ENCODE data around the gene PIH1D2. TPM values are rescaled to one million over a fixed set of nuclear protein-coding genes. Genes with fewer than 3 reads are reported as not detected.

PIH1D2 gene
- total and polyA plus RNA-seq, 2 of the 8 experiments (the other 6 are each of a cell fraction or from before 2014, with no cell fraction given): 0.53 to 0.73 TPM

GRCh38 chr11:112086422-112087191, 12.8 kb upstream of the PIH1D2 start, which contains the start of the genes SDHD and TIMM8B:
TSS of gene SDHD (plus strand) at chr11:112086873. CDS start at chr11:112086908, 35 bp downstream.
TSS of gene TIMM8B (minus strand) at chr11:112086756. CDS start at chr11:112086723, 33 bp downstream.
- Histone ChIP-seq H3K23ac (ENCODE audit: insufficient read length) (no peak within 1 kb of the TSS), H4K91ac (replicated peaks; ENCODE audit: insufficient read length, low read length) (peak within 1 kb of the TSS; percentile 75), H2BK120ac (replicated peaks; ENCODE audit: low read depth, low read length) (no peak within 1 kb of the TSS), H3K79me1 (ENCODE audit: low read depth, low read length) (peaks cover 10% of the 10 kb centered on the region; the same call in 1 of the 2 replicates), H3K36me3 (ENCODE audit: control insufficient read depth in 2 of 4, insufficient read depth in 4 of 4, low read length in 3 of 4) (peaks cover 10 to 68% (median 47%) of the 10 kb centered on the region in 4 experiments), H2AFZ (ENCODE audit: low read length) (peak within 1 kb of the TSS; percentile 87), H3K23me2 (ENCODE audit: low read depth, low read length) (peaks cover 9% of the 10 kb centered on the region; the same call in 1 of the 2 replicates), H2BK5ac (ENCODE audit: low read depth, low read length) (peak within 1 kb of the TSS; percentile 64), H3K9ac (replicated peaks in 1 of 4; ENCODE audit: extremely low read depth in 1 of 4, low read depth in 3 of 4, low read length in 3 of 4) (peak within 1 kb of the TSS; percentile 80 to 96 (median 94)), H2BK15ac (ENCODE audit: low read length) (no peak within 1 kb of the TSS), H3K4me2 (ENCODE audit: insufficient read depth in 1 of 2, low read depth in 2 of 2, low read length in 2 of 2) (peak within 1 kb of the TSS; percentile 72 to 83), H3K18ac (ENCODE audit: extremely low read depth, low read length) (peak within 1 kb of the TSS; percentile 93), H3K4ac (replicated peaks; ENCODE audit: insufficient read length, low read depth, low read length) (peak within 1 kb of the TSS; percentile 17), H4K20me1 (replicated peaks in 1 of 2; ENCODE audit: control insufficient read depth in 1 of 2, insufficient read depth in 2 of 2, low read length in 2 of 2) (peaks cover 0 to 2% of the 10 kb centered on the region in 2 experiments), H3K4me1 (replicated peaks in 1 of 4; ENCODE audit: control insufficient read depth in 3 of 4, insufficient read depth in 4 of 4, low read length in 3 of 4) (peaks cover 0 to 3% (median 0%) of the 10 kb centered on the region in 4 experiments; a peak in 3 of 7 replicates), H3K9me3 (ENCODE audit: insufficient read depth in 2 of 2, low read depth in 1 of 2, low read length in 1 of 2) (no peaks in the 10 kb centered on the region), H2BK20ac (ENCODE audit: low read length) (no peak within 1 kb of the TSS), H3K27ac (ENCODE audit: low read depth, low read length) (peak within 1 kb of the TSS; percentile 79), H2BK12ac (ENCODE audit: low read depth, low read length) (no peak within 1 kb of the TSS), H3K14ac (ENCODE audit: insufficient read length) (no peak within 1 kb of the TSS), H2AK5ac (ENCODE audit: low read depth, low read length) (no peak within 1 kb of the TSS), H4K5ac (ENCODE audit: insufficient read length, low read depth, low read length) (peak within 1 kb of the TSS; percentile 82), H3K56ac (replicated peaks; ENCODE audit: insufficient read length, low read depth, low read length) (peak within 1 kb of the TSS; percentile 27), H3K4me3 (ENCODE audit: extremely low read depth in 1 of 4, insufficient read depth in 2 of 4, low read depth in 3 of 4, low read length in 4 of 4) (peak within 1 kb of the TSS; percentile 85 to 99 (median 90)), H4K8ac (ENCODE audit: extremely low read depth, insufficient read depth, low read length) (peak within 1 kb of the TSS; percentile 85), H3K27me3 (replicated peaks in 1 of 4; ENCODE audit: control insufficient read depth in 3 of 4, extremely low read depth in 1 of 4, insufficient read depth in 3 of 4, low read length in 3 of 4) (no peaks in the 10 kb centered on the region), H3K79me2 (ENCODE audit: control insufficient read depth in 1 of 2, insufficient read depth in 2 of 2, low read length in 2 of 2) (peaks cover 3 to 45% of the 10 kb centered on the region in 2 experiments)
- peak; percentile 84 to 95 for DNase-seq (ENCODE audit: low read depth in 1 of 2, low spot score in 2 of 2)
- ChIA-PET POLR2A (ENCODE audit: partially characterized antibody) (interaction anchor here (0.7 to 3.8 kb wide), 11 partner anchors 8 to 216 kb away, joined by 3 to 15 read pairs (median 4); partner anchors contain the start of genes ALG9, DLAT, NKAPD1 and PIH1D2), CTCF (ENCODE audit: partially characterized antibody) (interaction anchor here (0.9 to 3.9 kb wide), 3 partner anchors 27 to 194 kb away, joined by 4 to 13 read pairs (median 4); no protein-coding TSS in a partner anchor)
- 2% methylated on average over 45 of the region's 45 CpGs; no CpG with 5 or more reads in 1 of the 2 experiments for WGBS, 2 experiments (ENCODE audit: extremely low coverage in 1 of 2, insufficient coverage in 1 of 2, insufficient read length in 1 of 2, insufficient replicate concordance in 2 of 2, low coverage in 1 of 2, low lambda C conversion rate in 2 of 2, missing lambda C conversion rate in 1 of 2)
- FAIRE-seq: peak; percentile 69
- TF ChIP-seq RAD21 (IDR thresholded peaks at IDR 0.05 in 1 of 2, conservative IDR thresholded peaks at IDR 0.05 in 1 of 2; ENCODE audit: low read depth in 2 of 2, low read length in 2 of 2): peak in 1 of 2 experiments; percentile 3; a peak in 1 of 4 replicates
- TF ChIP-seq SIN3A (conservative IDR thresholded peaks at IDR 0.05 in 1 of 2, IDR thresholded peaks at IDR 0.05 in 1 of 2; ENCODE audit: low read depth in 1 of 2, low read length in 2 of 2): peak in 1 of 2 experiments; percentile 40; a peak in 2 of 4 replicates
- TF ChIP-seq ATF3 (IDR thresholded peaks at IDR 0.05; ENCODE audit: insufficient read depth, low read depth, low read length): no peak
- TF ChIP-seq SAP30 (IDR thresholded peaks at IDR 0.05; ENCODE audit: insufficient read depth, insufficient replicate concordance, low read length): no peak
- TF ChIP-seq RXRA (IDR thresholded peaks at IDR 0.05; ENCODE audit: insufficient read depth, low read depth, low read length): no peak
- TF ChIP-seq CTCF (IDR thresholded peaks at IDR 0.05; ENCODE audit: control extremely low read depth in 1 of 3, insufficient read depth in 1 of 3, low read depth in 1 of 3, low read length in 3 of 3): peak in 1 of 3 experiments; percentile 17; a peak in 2 of 4 replicates

All from H1 (cell line).